ENCODE data around the gene TSPO. TPM values are rescaled to one million over a fixed set of nuclear protein-coding genes. Genes with fewer than 3 reads are reported as not detected.
A peak's percentile ranks its signal among the peaks of the same experiment; 100 is the strongest.

The TSPO gene
- total RNA-seq, 1 donor from 2014 or later = 294 TPM

DNA sequence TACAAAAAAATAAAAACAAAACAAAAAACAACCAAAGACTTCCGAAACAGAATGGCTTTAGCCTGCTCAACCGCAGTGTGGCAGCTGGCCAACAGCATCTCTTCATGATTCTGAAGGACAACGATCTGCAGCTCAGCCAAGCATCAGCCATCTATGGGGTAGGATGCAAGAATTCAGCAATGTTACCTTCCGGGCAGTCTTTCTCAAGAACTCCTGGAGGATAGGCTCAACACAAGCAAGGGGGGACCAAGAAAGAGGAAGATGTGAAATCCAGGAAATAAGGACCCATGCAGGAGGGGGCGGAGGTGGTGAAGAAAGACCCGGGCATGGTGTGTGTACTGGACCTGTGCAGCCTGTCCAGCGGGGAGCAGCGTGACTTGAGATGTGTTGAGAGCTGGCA lies 3.5 kb upstream of the TSPO start:
- DNase-seq = peak; percentile 74
- Histone ChIP-seq H3K27me3 (ENCODE audit: low read depth) (no peaks in the 10 kb centered on the region), H3K36me3 (no peaks in the 10 kb centered on the region), H3K4me3 (no peak overlapping the region), H3K27ac (no peak overlapping the region), H3K4me1 (peaks cover 33% of the 10 kb centered on the region), H3K9me3 (no peaks in the 10 kb centered on the region)
- TF ChIP-seq, protein P1, sequence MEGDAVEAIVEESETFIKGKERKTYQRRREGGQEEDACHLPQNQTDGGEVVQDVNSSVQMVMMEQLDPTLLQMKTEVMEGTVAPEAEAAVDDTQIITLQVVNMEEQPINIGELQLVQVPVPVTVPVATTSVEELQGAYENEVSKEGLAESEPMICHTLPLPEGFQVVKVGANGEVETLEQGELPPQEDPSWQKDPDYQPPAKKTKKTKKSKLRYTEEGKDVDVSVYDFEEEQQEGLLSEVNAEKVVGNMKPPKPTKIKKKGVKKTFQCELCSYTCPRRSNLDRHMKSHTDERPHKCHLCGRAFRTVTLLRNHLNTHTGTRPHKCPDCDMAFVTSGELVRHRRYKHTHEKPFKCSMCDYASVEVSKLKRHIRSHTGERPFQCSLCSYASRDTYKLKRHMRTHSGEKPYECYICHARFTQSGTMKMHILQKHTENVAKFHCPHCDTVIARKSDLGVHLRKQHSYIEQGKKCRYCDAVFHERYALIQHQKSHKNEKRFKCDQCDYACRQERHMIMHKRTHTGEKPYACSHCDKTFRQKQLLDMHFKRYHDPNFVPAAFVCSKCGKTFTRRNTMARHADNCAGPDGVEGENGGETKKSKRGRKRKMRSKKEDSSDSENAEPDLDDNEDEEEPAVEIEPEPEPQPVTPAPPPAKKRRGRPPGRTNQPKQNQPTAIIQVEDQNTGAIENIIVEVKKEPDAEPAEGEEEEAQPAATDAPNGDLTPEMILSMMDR (IDR thresholded peaks at IDR 0.05) = no peak
- ATAC-seq = no peak
- intact Hi-C loops (cut with DNase I) = no loop called here

DNA sequence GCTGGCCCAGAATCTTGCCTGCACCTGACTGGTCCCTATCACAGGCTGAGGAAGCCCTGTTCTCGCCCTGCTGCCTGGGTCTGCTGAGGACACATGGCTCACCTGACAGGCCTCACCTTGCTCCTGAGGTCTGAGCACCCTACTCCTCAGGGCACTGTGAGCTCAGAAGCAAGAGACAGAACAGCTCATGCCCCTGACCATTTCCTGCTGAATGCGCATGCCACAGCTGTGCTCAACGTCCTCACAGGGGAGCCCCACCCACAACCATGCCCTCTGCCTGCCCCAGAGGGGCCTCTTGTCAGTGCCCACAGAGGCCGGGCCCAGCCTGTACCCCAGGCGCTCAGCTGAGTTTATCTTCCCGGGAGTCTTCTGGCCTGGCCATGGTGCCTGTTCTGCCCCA lies 2.8 kb upstream of the TSPO start:
- H3K4me1 ChIP-seq = peaks cover 32% of the 10 kb centered on the region
- H3K27ac ChIP-seq = no peak overlapping the region
- H3K9me3 ChIP-seq = no peaks in the 10 kb centered on the region
- H3K36me3 ChIP-seq = no peaks in the 10 kb centered on the region
- TF ChIP-seq, protein P1 (IDR thresholded peaks at IDR 0.05) = no peak
- ATAC-seq = no peak
- intact Hi-C loops (cut with DNase I) = no loop called here
- DNase-seq = no peak
- no peak overlapping the region for H3K4me3 ChIP-seq
- no peaks in the 10 kb centered on the region for H3K27me3 ChIP-seq (ENCODE audit: low read depth)

DNA sequence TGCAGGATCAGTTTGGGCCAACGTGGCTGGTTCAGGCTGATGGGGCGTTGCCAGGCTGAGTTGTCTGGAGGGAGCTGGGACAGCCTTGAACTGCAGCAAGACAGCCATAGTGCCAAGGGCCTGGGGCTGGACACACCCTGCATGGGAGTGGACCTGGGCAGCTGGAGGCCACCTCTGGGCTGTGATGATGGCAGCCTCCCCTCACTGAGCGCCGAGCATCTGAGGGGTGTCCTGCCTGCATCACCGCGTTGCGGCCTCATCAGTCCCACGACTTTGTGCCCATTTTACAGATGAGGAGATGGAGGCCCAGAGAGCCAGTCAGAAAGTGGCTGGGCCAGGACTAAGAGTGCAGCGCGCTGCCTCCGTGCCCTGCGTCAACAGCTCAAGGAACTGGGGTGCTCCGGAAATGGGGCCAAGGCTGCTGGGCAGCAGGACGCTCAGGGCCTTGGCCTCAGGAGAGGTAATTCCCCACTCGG lies 590 bp upstream of the TSPO start:
- Histone ChIP-seq H3K36me3 (no peaks in the 10 kb centered on the region), H3K27me3 (ENCODE audit: low read depth) (no peaks in the 10 kb centered on the region), H3K4me1 (peaks cover 44% of the 10 kb centered on the region), H3K4me3 (peak overlapping the region; percentile 97), H3K27ac (peak overlapping the region; percentile 92), H3K9me3 (no peaks in the 10 kb centered on the region)
- DNase-seq (no peak), ATAC-seq (no peak)
- TF ChIP-seq, protein P1 (IDR thresholded peaks at IDR 0.05) = no peak
- intact Hi-C loops (cut with DNase I) = no loop called here

DNA sequence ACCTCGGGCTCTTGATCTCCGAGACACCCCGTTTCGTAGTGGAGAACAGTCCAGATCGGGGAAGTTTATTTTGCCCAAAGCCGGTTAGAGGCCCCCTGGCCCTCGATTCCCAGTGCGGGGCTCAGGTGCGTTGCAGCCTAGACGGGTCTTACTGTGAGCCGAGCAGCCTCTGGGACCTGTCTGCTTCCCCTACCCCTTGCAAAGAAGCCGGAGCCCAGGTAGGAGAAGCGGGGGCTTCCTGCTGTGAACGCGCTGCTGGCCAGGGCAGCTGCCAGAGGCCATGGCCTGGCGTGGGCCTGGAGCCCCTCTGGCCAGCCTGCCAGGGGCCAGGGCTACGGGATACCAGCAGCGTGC lies 621 bp downstream of the TSPO start:
- H3K27me3 ChIP-seq (ENCODE audit: low read depth) = no peaks in the 10 kb centered on the region
- H3K27ac ChIP-seq = peak overlapping the region; percentile 92
- TF ChIP-seq, protein P1 (IDR thresholded peaks at IDR 0.05) = no peak
- H3K4me1 ChIP-seq = peaks cover 47% of the 10 kb centered on the region
- peak overlapping the region; percentile 97 for H3K4me3 ChIP-seq
- intact Hi-C loops (cut with DNase I) = no loop called here
- DNase-seq = no peak
- no peak for ATAC-seq
- H3K36me3 ChIP-seq = no peaks in the 10 kb centered on the region
- no peaks in the 10 kb centered on the region for H3K9me3 ChIP-seq

DNA sequence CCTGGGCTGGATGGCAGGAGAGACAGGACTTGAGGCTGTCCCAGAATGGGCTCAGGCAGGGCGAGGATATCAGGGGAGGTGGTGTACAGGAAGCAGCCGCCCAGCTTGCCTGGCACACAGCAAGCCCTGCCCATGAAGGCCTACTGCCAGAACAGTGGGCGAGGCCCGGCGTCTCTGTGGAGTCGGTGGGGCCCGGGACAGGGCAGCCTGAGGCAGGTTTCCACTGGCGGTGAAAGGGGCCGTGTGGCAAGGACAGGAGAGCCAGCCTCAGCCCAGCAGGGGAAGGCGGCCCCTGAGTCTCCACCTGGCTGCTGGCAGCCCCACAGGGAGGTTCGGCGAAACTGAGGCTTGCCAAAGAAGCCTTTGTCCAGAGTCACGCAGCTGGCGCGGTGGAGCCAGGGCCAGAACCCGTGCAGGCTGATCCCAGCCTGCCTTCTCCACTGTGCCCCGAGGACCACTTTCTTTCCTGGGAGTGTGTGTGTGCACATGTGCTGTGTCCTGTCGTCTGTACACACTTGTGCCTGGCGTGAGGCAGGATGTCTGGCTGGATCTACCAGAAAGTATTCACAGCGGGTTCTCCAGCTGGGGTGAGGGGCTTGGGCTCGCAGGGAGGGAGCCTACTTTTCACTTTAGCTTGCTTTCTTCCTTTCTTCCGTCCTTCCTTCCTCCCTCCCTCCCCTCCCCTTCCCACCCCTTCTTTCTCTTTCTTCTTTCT lies 1.2 kb downstream of the TSPO start:
- TF ChIP-seq, protein P1 (IDR thresholded peaks at IDR 0.05) = no peak
- intact Hi-C loops (cut with DNase I) = no loop called here
- Histone ChIP-seq H3K4me1 (peaks cover 47% of the 10 kb centered on the region), H3K9me3 (no peaks in the 10 kb centered on the region), H3K27me3 (ENCODE audit: low read depth) (no peaks in the 10 kb centered on the region), H3K36me3 (no peaks in the 10 kb centered on the region), H3K4me3 (peak overlapping the region; percentile 97), H3K27ac (peak overlapping the region; percentile 92)
- ATAC-seq = peak; percentile 88 to 90
- peak; percentile 91 for DNase-seq
